GM18868 (cell line): ENCODE data around the gene FRAS1.
"Not testable (repeated sequence)": the region's sequence is repeated elsewhere in the genome, so short reads cannot be mapped to it uniquely, and the experiment has no call there.

ENCODE experiments used
- ATAC-seq: cut with Tn5 transposase; IDR thresholded peaks from one replicate; pipeline ENCODE4 v1.9.1; 2021; ENCODE audit warnings: mild to moderate bottlenecking, moderate library complexity; ENCODE audit not compliant: unreplicated experiment

FRAS1 gene

GRCh38 chr4:78057600-78058550 is 752 bp downstream of the FRAS1 start:
- ATAC-seq: no peak

- no peak for ATAC-seq
Measured at GRCh38 chr4:78058591-78059523, 1.7 kb downstream of the FRAS1 start.

- no peak for ATAC-seq
Measured at GRCh38 chr4:78059524-78059889, 2.4 kb downstream of the FRAS1 start.

DNA sequence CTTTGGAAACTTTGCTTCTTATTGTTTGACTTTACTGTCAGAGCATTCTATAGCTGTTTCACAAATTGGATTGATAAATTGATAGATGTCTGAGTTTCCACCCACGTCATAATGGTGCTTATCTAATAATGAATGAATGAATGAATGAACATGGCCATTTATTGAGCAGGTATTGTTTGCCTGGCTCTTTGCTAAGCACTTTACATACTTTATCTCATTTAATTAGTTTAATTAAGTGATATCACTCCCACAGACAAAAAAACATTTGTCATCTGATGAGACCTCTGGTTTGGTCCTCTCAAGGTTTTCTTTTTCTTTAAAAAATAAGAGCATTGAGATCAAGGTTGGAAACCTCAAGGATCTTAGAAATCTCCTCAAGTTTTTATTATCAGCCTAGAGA is 2.8 kb downstream of the FRAS1 start:
- ATAC-seq: no peak

DNA sequence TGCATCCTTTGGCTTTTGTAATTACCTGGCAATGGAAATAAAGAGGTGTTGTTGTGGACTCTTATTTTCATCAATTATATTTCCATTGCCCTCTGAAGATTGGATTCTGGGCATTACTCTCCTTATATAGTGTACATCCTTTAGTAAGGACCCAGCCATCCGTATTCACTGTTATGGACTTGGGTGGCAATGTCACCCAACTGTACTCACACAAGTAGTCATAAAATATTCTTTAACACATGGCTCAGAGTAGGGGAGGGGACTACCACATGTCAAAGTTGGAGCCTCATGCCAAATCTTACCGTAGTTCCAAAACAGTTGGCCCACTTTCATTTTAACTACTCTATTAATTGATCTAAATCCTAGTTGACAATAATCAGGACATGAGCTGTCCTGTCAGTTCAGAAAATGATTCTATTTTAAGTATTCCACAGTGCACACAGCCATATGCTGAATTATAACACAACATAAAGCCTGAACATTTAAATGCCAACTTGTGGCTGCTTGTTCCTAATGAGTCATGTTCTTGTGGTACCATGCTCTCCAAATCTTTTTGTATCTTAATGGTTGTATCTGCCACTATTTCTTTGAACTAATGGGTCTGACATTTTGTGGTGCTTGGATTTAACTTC is 4.9 kb downstream of the FRAS1 start:
- no peak for ATAC-seq

DNA sequence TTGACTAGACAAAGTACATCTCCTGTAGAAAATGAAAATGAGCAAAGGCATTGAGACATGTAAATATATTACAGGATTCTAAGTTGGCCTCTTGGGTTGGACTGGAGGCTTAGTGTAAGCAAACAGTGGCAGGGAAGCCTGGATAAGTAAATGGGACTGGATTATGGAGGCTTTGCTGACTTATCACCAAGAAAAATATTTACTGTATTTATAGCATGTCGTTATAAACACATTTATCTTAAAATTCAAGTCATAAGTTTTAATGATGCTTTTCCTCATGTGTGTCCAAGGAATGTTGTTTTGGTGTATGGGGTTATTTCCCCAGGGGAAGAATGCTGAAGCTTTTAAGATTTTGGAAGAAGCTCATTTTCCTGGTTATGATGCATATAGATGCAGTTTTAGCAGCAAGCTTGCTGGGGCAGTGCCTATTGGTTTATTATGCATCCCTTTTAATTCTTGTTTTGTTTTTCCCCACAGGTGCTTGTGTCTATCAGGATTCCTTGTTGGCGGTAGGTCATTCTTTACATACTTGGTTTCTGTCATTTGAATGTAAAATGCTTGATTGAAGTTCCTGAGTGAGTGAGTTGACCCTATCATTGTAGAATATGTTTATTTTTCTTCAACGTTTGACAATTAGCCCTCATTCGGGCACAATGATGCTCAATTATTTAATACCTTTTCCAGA is 8.5 kb downstream of the FRAS1 start:
- ATAC-seq: no peak

DNA sequence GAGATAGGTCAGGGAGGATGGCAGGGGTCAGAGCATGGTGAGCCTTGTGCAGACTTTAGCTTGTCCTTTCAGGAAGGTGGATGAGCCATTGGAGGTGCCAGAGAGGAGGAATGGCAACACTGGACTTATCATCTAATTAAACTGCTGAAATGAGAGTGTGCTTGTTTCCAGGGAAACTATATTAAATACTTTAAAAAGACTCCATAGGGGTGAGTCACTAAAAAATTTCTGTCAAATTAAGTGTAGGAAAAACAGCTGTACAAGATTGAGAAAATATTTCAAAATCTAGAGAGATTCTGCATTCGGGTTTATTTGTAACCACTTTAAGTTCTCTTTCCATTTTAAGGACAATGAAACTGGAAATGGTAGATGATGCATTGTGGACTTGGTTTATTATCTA is 11.4 kb downstream of the FRAS1 start:
- ATAC-seq: no peak

- no peak for ATAC-seq
Measured at GRCh38 chr4:78069319-78069718, 12.2 kb downstream of the FRAS1 start.

DNA sequence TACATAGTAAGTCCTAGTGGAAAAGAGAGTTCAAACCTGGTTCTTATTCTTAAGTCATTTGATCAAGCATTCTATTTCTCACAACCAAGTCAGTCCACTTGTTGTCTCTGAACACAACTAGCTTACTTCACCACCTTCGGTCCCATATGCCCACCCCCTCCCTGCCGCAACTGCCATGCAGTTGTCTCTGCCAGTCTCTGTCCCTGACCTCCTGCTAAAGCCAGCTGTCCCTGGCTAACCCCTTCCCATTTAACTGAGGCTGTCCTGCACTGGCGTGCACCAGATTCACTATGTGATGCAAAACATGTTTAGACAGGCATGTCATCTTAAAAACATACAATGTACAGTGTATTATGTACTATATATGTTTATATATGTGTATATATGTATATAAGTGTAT is 12.7 kb downstream of the FRAS1 start:
- no peak for ATAC-seq

DNA sequence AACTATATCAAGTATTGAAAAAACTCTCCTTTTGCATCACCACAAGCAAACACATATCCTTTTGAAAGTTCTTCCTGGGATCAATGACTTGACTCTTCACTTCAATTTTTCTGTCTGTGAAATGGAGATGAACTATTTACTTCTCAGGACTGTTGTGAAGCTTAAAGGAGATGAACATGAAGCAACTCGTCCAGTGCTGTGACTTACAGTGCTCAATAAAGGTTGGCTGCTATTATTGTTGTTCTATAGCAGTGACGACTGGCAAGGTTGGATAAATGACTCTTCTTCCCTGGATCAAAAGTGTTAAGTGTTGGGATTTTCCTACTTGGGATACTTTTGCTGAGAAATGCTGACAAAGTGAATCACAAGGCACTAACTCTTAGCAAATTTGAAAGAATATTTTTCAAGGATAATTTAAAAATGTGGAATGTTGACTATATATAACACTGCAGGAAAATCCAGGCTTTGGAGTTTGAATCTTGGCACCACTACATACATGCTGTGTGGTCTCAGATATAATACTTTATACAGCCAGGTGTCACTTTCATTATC is 13.7 kb downstream of the FRAS1 start:
- no peak for ATAC-seq

DNA sequence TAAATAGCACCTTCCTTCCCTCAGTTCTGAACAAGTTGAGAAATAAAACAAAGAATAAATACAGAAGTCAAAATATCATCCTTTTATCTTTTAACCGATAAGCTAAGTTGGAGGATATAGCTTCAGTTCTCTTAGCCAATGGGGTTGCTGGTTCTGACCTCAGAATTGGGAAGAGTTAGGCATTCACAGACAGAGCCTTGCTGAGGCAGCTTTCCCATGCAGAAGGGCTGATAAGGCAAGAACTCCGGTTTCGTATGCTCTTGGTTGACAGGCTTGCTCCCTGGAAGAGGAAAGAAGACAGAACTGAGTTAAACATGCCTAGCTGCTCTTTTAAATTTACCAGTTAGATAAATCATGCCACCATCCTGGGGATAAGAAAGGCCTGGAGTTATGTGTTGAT is 17.6 kb downstream of the FRAS1 start:
- ATAC-seq: no peak

DNA sequence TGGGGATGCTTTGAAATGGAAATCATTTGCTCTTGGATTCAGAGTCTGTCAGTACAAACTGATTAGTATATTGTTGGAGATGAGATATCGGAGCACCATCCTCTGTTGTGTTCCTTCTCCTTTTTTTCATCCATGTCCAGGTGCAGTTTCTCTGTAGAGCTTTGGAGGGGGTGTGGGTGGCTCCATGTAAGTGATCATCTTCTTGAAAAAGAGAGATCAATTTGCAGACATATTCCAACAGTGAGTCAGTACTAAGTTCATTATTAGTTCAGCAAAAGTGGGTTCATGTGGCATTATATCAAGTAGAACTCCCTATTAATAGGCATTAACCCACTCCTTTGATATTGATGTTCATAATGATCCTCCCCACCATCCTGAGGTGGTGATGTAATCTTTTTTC is 18.9 kb downstream of the FRAS1 start:
- no peak for ATAC-seq

GRCh38 chr4:78078101-78078500 is 21.0 kb downstream of the FRAS1 start:
- no peak for ATAC-seq

GRCh38 chr4:78079726-78080430 is 22.8 kb downstream of the FRAS1 start:
- ATAC-seq: no peak

DNA sequence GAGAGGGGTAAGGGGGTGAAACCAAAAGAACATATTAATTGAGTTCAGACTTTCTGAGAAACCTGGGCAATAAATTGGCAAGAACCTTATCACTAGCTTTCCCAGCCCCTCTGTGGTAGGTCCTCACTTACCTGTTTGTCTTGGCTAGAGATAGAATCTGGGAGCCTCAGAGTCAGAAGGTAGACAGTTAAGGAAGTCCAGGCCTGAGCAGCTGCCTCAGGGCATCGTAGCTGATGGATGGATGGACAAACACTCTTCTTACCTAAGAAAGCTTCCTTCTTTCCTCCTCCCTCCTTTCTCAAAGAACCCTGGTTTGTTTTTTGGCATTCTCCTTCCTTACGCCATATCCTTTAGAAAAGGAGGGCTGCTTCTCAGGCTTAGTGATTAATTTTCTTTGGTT is 24.4 kb downstream of the FRAS1 start:
- no peak for ATAC-seq

GRCh38 chr4:78083035-78083434 is 25.9 kb downstream of the FRAS1 start:
- ATAC-seq: no peak

GRCh38 chr4:78091534-78091933 is 34.4 kb downstream of the FRAS1 start:
- ATAC-seq: no peak

DNA sequence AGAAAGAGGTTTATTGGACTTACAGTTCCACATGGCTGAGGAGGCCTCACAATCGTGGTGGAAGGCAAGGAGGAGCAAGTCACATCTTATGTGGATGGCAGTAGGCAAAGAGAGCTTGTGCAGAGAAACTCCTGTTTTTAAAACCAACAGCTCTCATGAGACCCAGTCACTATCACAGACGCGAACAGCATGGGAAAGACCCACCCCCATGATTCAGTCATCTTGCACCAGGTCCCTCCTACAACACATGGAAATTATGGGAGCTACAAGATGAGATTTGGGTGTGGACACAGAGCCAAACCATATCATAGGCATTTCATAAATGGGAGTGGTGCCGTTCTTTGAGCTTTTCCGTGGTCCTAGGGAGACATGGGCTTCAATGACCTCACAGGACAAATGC is 35.2 kb downstream of the FRAS1 start:
- not testable (repeated sequence) for ATAC-seq

GRCh38 chr4:78092850-78093249 is 35.7 kb downstream of the FRAS1 start:
- no peak for ATAC-seq

DNA sequence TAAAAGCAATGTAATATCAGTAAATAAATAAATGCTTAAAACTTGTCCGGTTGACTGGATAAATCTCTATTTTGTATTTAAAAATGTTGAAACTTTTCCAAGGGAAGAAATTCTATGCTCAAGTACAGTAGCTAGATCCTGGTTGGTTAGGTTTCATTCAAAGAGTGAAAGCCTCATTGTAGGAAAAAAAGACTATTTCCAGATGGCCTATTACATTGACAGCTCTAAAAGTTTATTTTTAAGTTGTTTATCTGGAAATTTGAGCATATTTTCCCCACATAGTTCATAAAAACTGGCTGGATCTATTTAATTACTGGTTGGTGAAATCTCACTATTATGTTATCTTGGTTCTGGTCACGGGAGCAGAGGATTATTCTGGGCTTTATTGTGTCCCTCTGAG is 38.0 kb downstream of the FRAS1 start:
- no peak for ATAC-seq
